ENCODE results near the gene FOXJ3.

Gene FOXJ3

GRCh38 chr1:42170779-42171621, 164.0 kb downstream of the FOXJ3 start:
- no peak for FAIRE-seq
- no peak for DNase-seq (ENCODE audit: insufficient read length, low spot score)

DNA sequence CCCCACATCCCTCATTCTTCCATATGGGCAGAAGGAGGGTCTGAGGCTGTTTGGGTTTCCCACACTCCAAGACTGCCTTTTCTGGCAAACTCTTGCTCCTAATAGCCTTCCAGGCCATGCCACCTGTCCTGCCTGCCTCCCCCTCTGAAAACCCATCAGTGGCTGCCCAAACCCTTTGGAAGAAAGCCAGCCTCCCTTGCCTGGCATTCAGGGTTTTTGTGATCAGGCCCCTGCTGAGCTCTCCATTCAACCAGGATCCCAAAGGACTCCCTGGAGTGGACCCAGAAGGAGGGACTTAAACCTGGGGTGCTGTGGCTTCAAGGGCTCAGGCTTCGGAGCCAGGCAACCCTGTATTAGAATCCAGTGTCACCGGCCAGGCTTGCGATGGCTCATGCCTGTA, 166.3 kb downstream of the FOXJ3 start:
- FAIRE-seq (no peak), DNase-seq (ENCODE audit: insufficient read length, low spot score) (no peak)
- no peak for TF ChIP-seq CTCF (IDR thresholded peaks at IDR 0.05; ENCODE audit: insufficient read depth, missing control alignments)

More at GRCh38 chr1:42170779-42171621, 164.0 kb downstream of the FOXJ3 start:
- no peak for TF ChIP-seq CTCF (IDR thresholded peaks at IDR 0.05; ENCODE audit: insufficient read depth, missing control alignments)

- DNase-seq (ENCODE audit: insufficient read length, low spot score) = no peak
- FAIRE-seq = no peak
- no peak for TF ChIP-seq CTCF (IDR thresholded peaks at IDR 0.05; ENCODE audit: insufficient read depth, missing control alignments)
Measured at GRCh38 chr1:42168391-42168670, 166.7 kb downstream of the FOXJ3 start.

- DNase-seq (ENCODE audit: insufficient read length, low spot score) (no peak), FAIRE-seq (no peak)
- no peak for TF ChIP-seq CTCF (IDR thresholded peaks at IDR 0.05; ENCODE audit: insufficient read depth, missing control alignments)
Measured at GRCh38 chr1:42167611-42168390, 167.2 kb downstream of the FOXJ3 start.

DNA sequence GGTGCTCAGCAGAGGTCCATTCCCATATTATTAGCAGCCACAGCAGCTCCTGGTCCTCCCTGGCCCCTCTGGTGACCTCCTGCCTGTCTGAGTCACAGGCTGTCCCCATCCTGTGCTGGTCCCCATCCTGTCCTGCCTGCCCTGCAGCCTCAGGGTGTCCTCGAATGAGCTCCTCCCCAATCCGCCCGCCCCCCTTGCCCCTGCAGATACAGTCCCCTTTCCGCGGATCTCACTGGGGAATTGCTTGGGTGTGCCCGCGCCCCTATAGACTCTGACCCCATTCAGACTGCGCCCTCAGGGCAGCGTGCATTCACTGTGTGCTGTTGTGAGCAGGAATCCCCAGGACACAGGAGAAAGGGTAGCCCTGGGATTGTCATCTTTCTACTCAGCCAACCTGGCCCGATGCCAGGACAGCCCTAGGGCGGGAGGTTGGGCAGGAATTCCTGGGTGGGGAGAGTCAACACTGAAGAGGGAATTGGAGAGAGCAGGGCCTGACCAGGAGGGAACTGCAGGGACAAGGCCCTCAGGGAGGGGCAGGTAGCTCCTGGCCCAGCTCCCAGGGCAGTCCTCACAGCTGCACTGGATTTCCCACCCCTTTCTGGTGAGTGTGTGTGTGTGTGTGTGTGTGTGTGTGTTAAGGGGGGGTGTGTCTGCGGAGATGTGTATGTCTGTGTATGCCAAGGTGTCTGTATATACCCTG, 169.4 kb downstream of the FOXJ3 start:
- DNase-seq (ENCODE audit: insufficient read length, low spot score) (no peak), FAIRE-seq (no peak)
- TF ChIP-seq CTCF (IDR thresholded peaks at IDR 0.05; ENCODE audit: insufficient read depth, missing control alignments) = no peak

- TF ChIP-seq CTCF (IDR thresholded peaks at IDR 0.05; ENCODE audit: insufficient read depth, missing control alignments) = no peak
- no peak for FAIRE-seq
Measured at GRCh38 chr1:42164551-42165420, 170.2 kb downstream of the FOXJ3 start, which contains the start of gene GUCA2A. Gene GUCA2A (minus strand): TSS chr1:42164745. CDS start chr1:42164712, 33 bp downstream.

More at GRCh38 chr1:42164551-42165420, 170.2 kb downstream of the FOXJ3 start, which contains the start of gene GUCA2A:
- no peak for DNase-seq (ENCODE audit: insufficient read length, low spot score)
